HepG2 (cell line): ENCODE measurements around the gene METTL23. TPM values are rescaled to one million over a fixed set of nuclear protein-coding genes. Genes with fewer than 3 reads are reported as not detected.

Source experiments
- ARNT ChIP-seq: fragments of 450-650 bp; IDR thresholded peaks from 2 replicates; pipeline ENCODE4 v1.6.1; 2017
- CERS6 ChIP-seq: sonication (generic); formaldehyde crosslinking; IDR thresholded peaks from 2 replicates; pipeline ENCODE4 v1.5.0; 2020; ENCODE audit warnings: missing genetic modification reagents
- DZIP1 ChIP-seq: sonication (generic); formaldehyde crosslinking; IDR thresholded peaks from 2 replicates; pipeline ENCODE4 v1.5.0; 2020; ENCODE audit warnings: mild to moderate bottlenecking, missing genetic modification reagents
- ELF1 ChIP-seq: sonication (generic); formaldehyde crosslinking; IDR thresholded peaks from 2 replicates; pipeline ENCODE4 v1.4.0; 2020; ENCODE audit warnings: missing genetic modification reagents
- HINFP ChIP-seq: sonication (generic); formaldehyde crosslinking; IDR thresholded peaks from 2 replicates; pipeline ENCODE4 v1.4.0; 2020; ENCODE audit warnings: low read depth, mild to moderate bottlenecking, missing genetic modification reagents
- JUNB ChIP-seq: sonication (generic); formaldehyde crosslinking; IDR thresholded peaks from 2 replicates; pipeline ENCODE4 v1.8.0; 2022; ENCODE audit warnings: missing genetic modification reagents, mild to moderate bottlenecking, borderline replicate concordance
- NPAS2 ChIP-seq: sonication (generic); formaldehyde crosslinking; IDR thresholded peaks from 2 replicates; pipeline ENCODE4 v1.8.0; 2022; ENCODE audit warnings: mild to moderate bottlenecking, missing genetic modification reagents, borderline replicate concordance
- NR2F1 ChIP-seq, 2 experiments: fragments of 450-650 bp in 1 of 2; formaldehyde crosslinking in 1 of 2; IDR thresholded peaks; 2 replicates each; pipeline versions ENCODE4 v1.5.0 to v1.6.1; 2016 to 2020; ENCODE audit warnings: mild to moderate bottlenecking in 1 of 2, missing compliant biosample characterization in 1 of 2, missing genetic modification reagents in 1 of 2, moderate library complexity in 1 of 2
- RNF219 ChIP-seq: sonication (generic); formaldehyde crosslinking; IDR thresholded peaks from 2 replicates; pipeline ENCODE4 v1.5.0; 2020; ENCODE audit warnings: mild to moderate bottlenecking, missing genetic modification reagents
- SAFB2 ChIP-seq: sonication (generic); formaldehyde crosslinking; IDR thresholded peaks from 2 replicates; pipeline ENCODE4 v1.5.1; 2020; ENCODE audit warnings: missing genetic modification reagents, low read depth, mild to moderate bottlenecking, borderline replicate concordance
- SMYD3 ChIP-seq: sonication (generic); formaldehyde crosslinking; IDR thresholded peaks from 2 replicates; pipeline ENCODE4 v1.8.1; 2023; ENCODE audit warnings: mild to moderate bottlenecking, missing genetic modification reagents
- STAG1 ChIP-seq: sonication (generic); formaldehyde crosslinking; IDR thresholded peaks from 2 replicates; pipeline ENCODE4 v1.4.0; 2020; ENCODE audit warnings: missing genetic modification reagents
- TAF1 ChIP-seq: sonication (generic); formaldehyde crosslinking; IDR thresholded peaks from 2 replicates; pipeline ENCODE4 v1.4.0; 2020; ENCODE audit warnings: missing genetic modification reagents
- THRA ChIP-seq: sonication (generic); formaldehyde crosslinking; IDR thresholded peaks from 2 replicates; pipeline ENCODE4 v1.4.0; 2020; ENCODE audit warnings: missing genetic modification reagents, borderline replicate concordance
- TSC22D2 ChIP-seq: sonication (generic); formaldehyde crosslinking; IDR thresholded peaks from 2 replicates; pipeline ENCODE4 v1.5.1; 2020; ENCODE audit warnings: missing genetic modification reagents, mild to moderate bottlenecking, borderline replicate concordance
- ZNF335 ChIP-seq: sonication (generic); formaldehyde crosslinking; IDR thresholded peaks from 2 replicates; pipeline ENCODE4 v1.4.0; 2020; ENCODE audit warnings: missing genetic modification reagents
- ZNF431 ChIP-seq: sonication (generic); formaldehyde crosslinking; IDR thresholded peaks from 2 replicates; pipeline ENCODE4 v1.9.0; 2022; ENCODE audit warnings: missing genetic modification reagents, low read depth, mild to moderate bottlenecking, borderline replicate concordance
- polyA plus RNA-seq, 8 experiments: library from polyadenylated mRNA; depleted of rRNA in 3 of 8; stranded (reverse) in 7 of 8; unstranded in 1 of 8; fragments of >200 nt; fragmentation: Illumina TruSeq in 4 of 8; extraction: Trizol in 4 of 8; gene quantifications; 2 replicates each; pipeline versions ENCODE4 v1.2.1 to v1.2.3, GENCODE V29; 2011 to 2016; ENCODE audit warnings: low read depth in 4 of 8, missing spikeins in 1 of 8, mixed read lengths in 1 of 8; ENCODE audit not compliant: insufficient read depth in 1 of 8
- total RNA-seq, 5 experiments: library from RNA; depleted of rRNA; stranded (reverse); fragments of >200 nt; fragmentation: Illumina TruSeq; extraction: Trizol; gene quantifications; 2 replicates each; pipeline ENCODE4 v1.2.3, GENCODE V29; 2016; ENCODE audit warnings: low read depth in 1 of 5

Gene METTL23
- total and polyA plus RNA-seq, 2 of the 13 experiments (the other 11 are each of a cell fraction or from before 2014, with no cell fraction given): 39.9 to 104 TPM

GRCh38 chr17:76737676-76738467, 11.2 kb downstream of the METTL23 start, which contains the start of gene MFSD11 (continued):
- TF ChIP-seq JUNB (no peak; the same call in 1 of the 2 replicates), CERS6 (CRISPR knock-in tag) (no peak), DZIP1 (CRISPR knock-in tag) (no peak), NPAS2 (CRISPR knock-in tag) (no peak), ZNF431 (CRISPR knock-in tag) (no peak), ARNT (no peak), THRA (CRISPR knock-in tag) (peak; percentile 51; the same call in 1 of the 2 replicates), HINFP (CRISPR knock-in tag) (peak; percentile 26; the same call in 1 of the 2 replicates), SAFB2 (CRISPR knock-in tag) (no peak), TSC22D2 (CRISPR knock-in tag) (no peak), ZNF335 (peak; percentile 72), STAG1 (CRISPR knock-in tag) (0 out of 2 replicates have a peak, but pooled peaks have one; percentile 2), RNF219 (CRISPR knock-in tag) (no peak), TAF1 (peak; percentile 26; the same call in 1 of the 2 replicates), NR2F1 (CRISPR knock-in tag; IDR thresholded peaks at IDR 0.05) (no peak), SMYD3 (CRISPR knock-in tag) (no peak), ELF1 (CRISPR knock-in tag) (peak; percentile 44; the same call in 1 of the 2 replicates)
